Measurements from ENCODE around the gene GBA3. TPM values are rescaled to one million over a fixed set of nuclear protein-coding genes. Genes with fewer than 3 reads are reported as not detected.

Gene GBA3
- total and polyA plus RNA-seq, 2 of the 8 experiments (the other 6 are each of a cell fraction or from before 2014, with no cell fraction given), result not detected

DNA sequence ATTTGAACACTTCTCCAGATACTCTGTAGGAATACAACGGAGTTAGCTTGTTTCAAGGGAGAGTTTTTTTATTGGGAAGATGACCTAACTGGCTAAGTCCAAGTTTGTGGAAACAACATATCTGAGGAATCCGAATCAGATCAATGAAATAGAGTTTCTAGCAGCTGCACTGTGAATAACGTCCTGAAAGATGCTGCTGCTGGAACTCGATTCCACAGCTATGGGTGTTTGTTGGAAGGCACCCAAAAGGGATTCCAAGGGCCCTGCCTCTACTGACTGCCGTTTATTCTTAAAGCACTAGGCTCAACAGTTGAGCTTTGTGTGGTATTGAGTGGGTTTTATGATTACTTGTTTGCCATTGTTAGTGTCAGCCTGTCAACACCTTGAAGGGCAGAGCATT, 6.6 kb upstream of the GBA3 start:
- H3K9ac ChIP-seq (replicated peaks in 1 of 4; ENCODE audit: extremely low read depth in 1 of 4, low read depth in 3 of 4, low read length in 3 of 4), result no peak overlapping the region
- H2AFZ ChIP-seq (ENCODE audit: low read length), result no peak overlapping the region
- H3K23ac ChIP-seq (ENCODE audit: insufficient read length), result no peak overlapping the region
- ChIA-PET CTCF (ENCODE audit: partially characterized antibody) (interaction anchor here (0.9 kb wide), 1 partner anchor 276 kb away, joined by 4 read pairs; no protein-coding TSS in a partner anchor), POLR2A (ENCODE audit: partially characterized antibody) (no interaction called here)
- no peaks in the 10 kb centered on the region for H4K20me1 ChIP-seq (replicated peaks in 1 of 2; ENCODE audit: control insufficient read depth in 1 of 2, insufficient read depth in 2 of 2, low read length in 2 of 2)
- no peaks in the 10 kb centered on the region for H3K9me3 ChIP-seq (ENCODE audit: insufficient read depth in 2 of 2, low read depth in 1 of 2, low read length in 1 of 2)
- H3K4me2 ChIP-seq (ENCODE audit: insufficient read depth in 1 of 2, low read depth in 2 of 2, low read length in 2 of 2), result no peak overlapping the region
- DNase-seq (ENCODE audit: low read depth in 1 of 2, low spot score in 2 of 2), result no peak
- WGBS, 2 experiments (ENCODE audit: extremely low coverage in 1 of 2, insufficient coverage in 1 of 2, insufficient read length in 1 of 2, insufficient replicate concordance in 2 of 2, low coverage in 1 of 2, low lambda C conversion rate in 2 of 2, missing lambda C conversion rate in 1 of 2), result 90% methylated on average over 5 of the region's 5 CpGs; no CpG with 5 or more reads in 1 of the 2 experiments
- no peak overlapping the region for H4K91ac ChIP-seq (replicated peaks; ENCODE audit: insufficient read length, low read length)
- TF ChIP-seq ASH2L (IDR thresholded peaks at IDR 0.05; ENCODE audit: low read length) (no peak), SP2 (IDR thresholded peaks at IDR 0.05; ENCODE audit: low read length) (no peak), CHD1 (IDR thresholded peaks at IDR 0.05; ENCODE audit: low read depth, low read length) (no peak), SIRT6 (IDR thresholded peaks at IDR 0.05; ENCODE audit: low read length) (no peak), JUND (IDR thresholded peaks at IDR 0.05; ENCODE audit: low read length) (no peak), CEBPB (IDR thresholded peaks at IDR 0.05; ENCODE audit: low read depth, low read length) (no peak), NRF1 (IDR thresholded peaks at IDR 0.05; ENCODE audit: low read depth, low read length) (no peak), TEAD4 (IDR thresholded peaks at IDR 0.05; ENCODE audit: low read depth, low read length) (no peak), TCF12 (IDR thresholded peaks at IDR 0.05; ENCODE audit: low read depth, low read length) (no peak), CHD2 (IDR thresholded peaks at IDR 0.05; ENCODE audit: low read length) (no peak), POLR2AphosphoS5 (IDR thresholded peaks at IDR 0.05; ENCODE audit: low read depth, low read length) (no peak)
- TF ChIP-seq, protein P1, sequence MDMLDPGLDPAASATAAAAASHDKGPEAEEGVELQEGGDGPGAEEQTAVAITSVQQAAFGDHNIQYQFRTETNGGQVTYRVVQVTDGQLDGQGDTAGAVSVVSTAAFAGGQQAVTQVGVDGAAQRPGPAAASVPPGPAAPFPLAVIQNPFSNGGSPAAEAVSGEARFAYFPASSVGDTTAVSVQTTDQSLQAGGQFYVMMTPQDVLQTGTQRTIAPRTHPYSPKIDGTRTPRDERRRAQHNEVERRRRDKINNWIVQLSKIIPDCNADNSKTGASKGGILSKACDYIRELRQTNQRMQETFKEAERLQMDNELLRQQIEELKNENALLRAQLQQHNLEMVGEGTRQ (IDR thresholded peaks at IDR 0.05; ENCODE audit: low read length), result no peak
- TF ChIP-seq, protein P2, sequence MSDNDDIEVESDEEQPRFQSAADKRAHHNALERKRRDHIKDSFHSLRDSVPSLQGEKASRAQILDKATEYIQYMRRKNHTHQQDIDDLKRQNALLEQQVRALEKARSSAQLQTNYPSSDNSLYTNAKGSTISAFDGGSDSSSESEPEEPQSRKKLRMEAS (IDR thresholded peaks at IDR 0.05), result no peak
- no peak overlapping the region for H2BK20ac ChIP-seq (ENCODE audit: low read length)
- H3K4ac ChIP-seq (replicated peaks; ENCODE audit: insufficient read length, low read depth, low read length), result no peak overlapping the region
- no peak overlapping the region for H3K4me3 ChIP-seq (ENCODE audit: extremely low read depth in 1 of 4, insufficient read depth in 2 of 4, low read depth in 3 of 4, low read length in 4 of 4)
- H3K14ac ChIP-seq (ENCODE audit: insufficient read length), result no peak overlapping the region
- H3K18ac ChIP-seq (ENCODE audit: extremely low read depth, low read length), result no peak overlapping the region
- H3K27me3 ChIP-seq (replicated peaks in 1 of 4; ENCODE audit: control insufficient read depth in 3 of 4, extremely low read depth in 1 of 4, insufficient read depth in 3 of 4, low read length in 3 of 4), result no peaks in the 10 kb centered on the region
- no peaks in the 10 kb centered on the region for H3K23me2 ChIP-seq (ENCODE audit: low read depth, low read length)
- no peak overlapping the region for H4K8ac ChIP-seq (ENCODE audit: extremely low read depth, insufficient read depth, low read length)
- no peak overlapping the region for H2BK15ac ChIP-seq (ENCODE audit: low read length)
- H2AK5ac ChIP-seq (ENCODE audit: low read depth, low read length), result no peak overlapping the region
- no peak overlapping the region for H2BK12ac ChIP-seq (ENCODE audit: low read depth, low read length)
- no peak overlapping the region for H2BK120ac ChIP-seq (replicated peaks; ENCODE audit: low read depth, low read length)
- no peak overlapping the region for H3K56ac ChIP-seq (replicated peaks; ENCODE audit: insufficient read length, low read depth, low read length)
- H3K79me2 ChIP-seq (ENCODE audit: control insufficient read depth in 1 of 2, insufficient read depth in 2 of 2, low read length in 2 of 2), result no peaks in the 10 kb centered on the region
- no peak overlapping the region for H3K27ac ChIP-seq (ENCODE audit: low read depth, low read length)
- H3K4me1 ChIP-seq (replicated peaks in 1 of 4; ENCODE audit: control insufficient read depth in 3 of 4, insufficient read depth in 4 of 4, low read length in 3 of 4), result no peaks in the 10 kb centered on the region
- FAIRE-seq, result no peak
- H2BK5ac ChIP-seq (ENCODE audit: low read depth, low read length), result no peak overlapping the region
- no peak overlapping the region for H4K5ac ChIP-seq (ENCODE audit: insufficient read length, low read depth, low read length)
- no peaks in the 10 kb centered on the region for H3K79me1 ChIP-seq (ENCODE audit: low read depth, low read length)
- no peaks in the 10 kb centered on the region for H3K36me3 ChIP-seq (ENCODE audit: control insufficient read depth in 2 of 4, insufficient read depth in 4 of 4, low read length in 3 of 4)
